Ishikawa (cell line): Measurements from ENCODE around the gene ADD2.

ENCODE experiments used
- CEBPB ChIP-seq: IDR thresholded peaks from 2 replicates; pipeline ENCODE4 v1.6.1; 2012
- CREB1 ChIP-seq: IDR thresholded peaks from 2 replicates; pipeline ENCODE4 v1.6.1; 2012; ENCODE audit warnings: low read depth
- EGR1 ChIP-seq: IDR thresholded peaks from 2 replicates; pipeline ENCODE4 v1.6.1; 2012
- EP300 ChIP-seq: IDR thresholded peaks from 2 replicates; pipeline ENCODE4 v1.6.1; 2012; ENCODE audit warnings: borderline replicate concordance
- FOXM1 ChIP-seq: IDR thresholded peaks from 2 replicates; pipeline ENCODE4 v1.6.1; 2012; ENCODE audit warnings: low read depth, borderline replicate concordance
- NFIC ChIP-seq: IDR thresholded peaks from 2 replicates; pipeline ENCODE4 v1.6.1; 2012
- RAD21 ChIP-seq: IDR thresholded peaks from 2 replicates; pipeline ENCODE4 v1.6.1; 2012; ENCODE audit warnings: low read depth
- TAF1 ChIP-seq: IDR thresholded peaks from 2 replicates; pipeline ENCODE4 v1.6.1; 2012; ENCODE audit warnings: low read depth, mild to moderate bottlenecking
- TCF12 ChIP-seq: IDR thresholded peaks from 2 replicates; pipeline ENCODE4 v1.6.1; 2012; ENCODE audit warnings: low read depth
- TEAD4 ChIP-seq: IDR thresholded peaks from 2 replicates; pipeline ENCODE4 v1.6.1; 2012
- YY1 ChIP-seq: IDR thresholded peaks from 2 replicates; pipeline ENCODE4 v1.6.1; 2012; ENCODE audit warnings: low read depth
- ZBTB7A ChIP-seq: IDR thresholded peaks from 2 replicates; pipeline ENCODE4 v1.6.1; 2012; ENCODE audit warnings: low read depth
- TF ChIP-seq, protein P1 (sequence below): IDR thresholded peaks from 2 replicates; pipeline ENCODE4 v1.6.1; 2012; ENCODE audit warnings: low read depth, mild to moderate bottlenecking
- TF ChIP-seq, protein P2 (sequence below): IDR thresholded peaks from 2 replicates; pipeline ENCODE4 v1.6.1; 2012
- TF ChIP-seq, protein P3 (sequence below): IDR thresholded peaks from 2 replicates; pipeline ENCODE4 v1.6.1; 2012

ADD2 gene

DNA sequence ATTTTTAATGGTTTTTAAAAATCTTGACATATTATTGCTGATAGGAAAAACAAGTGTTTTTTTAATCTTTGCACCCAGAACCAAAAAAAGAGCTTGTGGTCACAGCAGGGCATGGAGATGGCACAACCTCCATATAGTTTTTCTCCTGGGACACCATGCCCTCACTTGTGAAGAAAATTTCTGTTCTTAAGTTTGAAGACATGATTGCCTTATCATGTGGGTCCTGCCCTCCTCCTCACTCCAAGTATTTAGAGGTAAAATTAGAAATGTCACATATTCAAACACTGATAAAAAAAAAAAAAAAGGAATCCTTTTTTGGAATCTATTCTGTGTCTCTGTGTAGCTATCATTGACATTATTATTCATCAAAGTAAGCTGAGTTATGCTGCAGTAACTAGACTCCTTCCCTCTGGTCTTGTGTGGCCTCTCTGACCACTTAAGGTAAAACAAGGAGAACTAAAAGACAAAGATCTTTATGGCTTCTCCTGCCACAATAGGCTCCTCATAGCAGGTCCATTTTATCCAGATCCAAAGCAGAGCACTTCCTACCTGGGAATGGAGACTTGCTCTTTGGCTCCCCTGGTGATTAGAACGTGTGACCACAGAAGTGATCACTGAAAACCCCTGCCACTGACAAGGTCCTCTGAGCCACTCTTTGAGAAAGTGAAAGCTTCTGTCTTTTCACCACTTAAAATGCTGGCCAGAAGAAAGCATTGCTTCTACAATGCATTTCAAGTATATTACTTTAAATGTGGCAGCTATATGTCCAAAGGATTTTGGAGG lies 19.8 kb downstream of the ADD2 start:
- TF ChIP-seq, protein P1, sequence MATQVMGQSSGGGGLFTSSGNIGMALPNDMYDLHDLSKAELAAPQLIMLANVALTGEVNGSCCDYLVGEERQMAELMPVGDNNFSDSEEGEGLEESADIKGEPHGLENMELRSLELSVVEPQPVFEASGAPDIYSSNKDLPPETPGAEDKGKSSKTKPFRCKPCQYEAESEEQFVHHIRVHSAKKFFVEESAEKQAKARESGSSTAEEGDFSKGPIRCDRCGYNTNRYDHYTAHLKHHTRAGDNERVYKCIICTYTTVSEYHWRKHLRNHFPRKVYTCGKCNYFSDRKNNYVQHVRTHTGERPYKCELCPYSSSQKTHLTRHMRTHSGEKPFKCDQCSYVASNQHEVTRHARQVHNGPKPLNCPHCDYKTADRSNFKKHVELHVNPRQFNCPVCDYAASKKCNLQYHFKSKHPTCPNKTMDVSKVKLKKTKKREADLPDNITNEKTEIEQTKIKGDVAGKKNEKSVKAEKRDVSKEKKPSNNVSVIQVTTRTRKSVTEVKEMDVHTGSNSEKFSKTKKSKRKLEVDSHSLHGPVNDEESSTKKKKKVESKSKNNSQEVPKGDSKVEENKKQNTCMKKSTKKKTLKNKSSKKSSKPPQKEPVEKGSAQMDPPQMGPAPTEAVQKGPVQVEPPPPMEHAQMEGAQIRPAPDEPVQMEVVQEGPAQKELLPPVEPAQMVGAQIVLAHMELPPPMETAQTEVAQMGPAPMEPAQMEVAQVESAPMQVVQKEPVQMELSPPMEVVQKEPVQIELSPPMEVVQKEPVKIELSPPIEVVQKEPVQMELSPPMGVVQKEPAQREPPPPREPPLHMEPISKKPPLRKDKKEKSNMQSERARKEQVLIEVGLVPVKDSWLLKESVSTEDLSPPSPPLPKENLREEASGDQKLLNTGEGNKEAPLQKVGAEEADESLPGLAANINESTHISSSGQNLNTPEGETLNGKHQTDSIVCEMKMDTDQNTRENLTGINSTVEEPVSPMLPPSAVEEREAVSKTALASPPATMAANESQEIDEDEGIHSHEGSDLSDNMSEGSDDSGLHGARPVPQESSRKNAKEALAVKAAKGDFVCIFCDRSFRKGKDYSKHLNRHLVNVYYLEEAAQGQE: no peak
- no peak for TF ChIP-seq CREB1
- TF ChIP-seq TAF1: no peak
- no peak for TF ChIP-seq YY1
- no peak for TF ChIP-seq EGR1
- TF ChIP-seq NFIC: no peak
- no peak for TF ChIP-seq CEBPB
- TF ChIP-seq TEAD4: no peak
- no peak for TF ChIP-seq EP300
- TF ChIP-seq FOXM1: no peak
- no peak for TF ChIP-seq TCF12
- TF ChIP-seq, protein P2, sequence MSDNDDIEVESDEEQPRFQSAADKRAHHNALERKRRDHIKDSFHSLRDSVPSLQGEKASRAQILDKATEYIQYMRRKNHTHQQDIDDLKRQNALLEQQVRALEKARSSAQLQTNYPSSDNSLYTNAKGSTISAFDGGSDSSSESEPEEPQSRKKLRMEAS: no peak
- TF ChIP-seq, protein P3, sequence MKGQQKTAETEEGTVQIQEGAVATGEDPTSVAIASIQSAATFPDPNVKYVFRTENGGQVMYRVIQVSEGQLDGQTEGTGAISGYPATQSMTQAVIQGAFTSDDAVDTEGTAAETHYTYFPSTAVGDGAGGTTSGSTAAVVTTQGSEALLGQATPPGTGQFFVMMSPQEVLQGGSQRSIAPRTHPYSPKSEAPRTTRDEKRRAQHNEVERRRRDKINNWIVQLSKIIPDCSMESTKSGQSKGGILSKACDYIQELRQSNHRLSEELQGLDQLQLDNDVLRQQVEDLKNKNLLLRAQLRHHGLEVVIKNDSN: no peak
- TF ChIP-seq RAD21: no peak
- no peak for TF ChIP-seq ZBTB7A

DNA sequence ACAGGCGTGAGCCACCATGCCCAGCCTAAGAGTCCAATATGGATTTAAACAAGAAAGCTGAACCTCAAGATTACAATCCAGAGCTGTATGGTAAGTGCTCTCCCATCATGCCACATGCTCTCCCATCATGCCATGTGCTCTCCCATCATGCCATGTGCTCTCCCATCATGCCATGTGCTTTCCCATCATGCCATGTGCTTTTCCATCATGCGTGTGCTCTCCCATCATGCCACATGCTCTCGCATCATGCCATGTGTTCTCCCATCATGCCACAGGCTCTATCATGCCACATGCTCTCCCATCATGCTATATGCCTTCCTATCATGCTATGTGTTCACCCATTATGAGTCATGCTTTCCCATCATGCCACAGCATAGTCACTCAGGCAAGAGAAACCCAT lies 20.7 kb downstream of the ADD2 start:
- TF ChIP-seq FOXM1 (no peak), NFIC (no peak), RAD21 (no peak), TAF1 (no peak), ZBTB7A (no peak), YY1 (no peak)
- TF ChIP-seq, protein P2: no peak

DNA sequence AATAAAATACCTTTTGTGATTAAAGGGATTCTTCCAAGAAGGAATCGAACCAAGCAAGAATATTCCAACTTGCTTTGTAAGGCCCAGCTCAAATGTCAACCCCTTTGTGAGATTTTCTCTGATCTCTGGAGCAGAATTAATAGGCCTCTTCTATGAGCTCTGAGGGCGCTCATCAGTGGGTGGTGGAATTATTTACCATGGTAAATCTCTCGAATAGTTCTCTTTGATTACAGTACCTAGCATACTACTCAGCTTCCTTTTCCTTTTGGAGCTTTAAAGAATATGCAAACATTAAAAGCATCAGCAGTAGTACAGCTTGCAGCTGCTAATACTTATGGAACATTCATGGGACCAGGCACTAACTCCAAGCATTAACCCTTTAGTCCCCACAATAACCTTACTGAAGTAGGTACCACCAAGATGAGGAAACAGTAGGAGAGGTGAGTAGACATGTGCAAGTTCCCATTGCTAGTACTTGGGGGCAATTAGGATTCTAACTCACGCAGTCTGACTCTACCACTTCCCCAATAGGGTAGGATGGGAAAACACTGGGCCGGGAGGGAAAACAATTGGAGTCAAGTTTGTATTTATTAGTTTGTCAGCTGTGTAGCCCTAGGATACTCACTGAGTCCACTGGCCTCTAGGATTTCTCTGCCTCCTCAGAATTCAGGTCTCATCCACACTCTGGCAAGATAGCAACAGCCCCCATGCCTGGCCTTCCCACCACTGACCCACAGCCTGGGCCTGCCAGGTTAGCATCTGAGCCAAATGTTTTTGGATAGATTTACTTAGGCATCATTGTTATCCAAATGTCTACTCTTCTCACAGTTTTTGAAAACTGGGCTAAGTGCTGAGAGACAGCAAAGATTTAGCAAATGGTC lies 21.7 kb downstream of the ADD2 start:
- TF ChIP-seq TCF12: no peak
- no peak for TF ChIP-seq EP300
- no peak for TF ChIP-seq CEBPB
- TF ChIP-seq NFIC: no peak
- TF ChIP-seq CREB1: no peak
- no peak for TF ChIP-seq TEAD4
- TF ChIP-seq, protein P2: no peak
- no peak for TF ChIP-seq EGR1
- no peak for TF ChIP-seq FOXM1
- TF ChIP-seq, protein P3: no peak
- TF ChIP-seq, protein P1: no peak
- TF ChIP-seq YY1: no peak

DNA sequence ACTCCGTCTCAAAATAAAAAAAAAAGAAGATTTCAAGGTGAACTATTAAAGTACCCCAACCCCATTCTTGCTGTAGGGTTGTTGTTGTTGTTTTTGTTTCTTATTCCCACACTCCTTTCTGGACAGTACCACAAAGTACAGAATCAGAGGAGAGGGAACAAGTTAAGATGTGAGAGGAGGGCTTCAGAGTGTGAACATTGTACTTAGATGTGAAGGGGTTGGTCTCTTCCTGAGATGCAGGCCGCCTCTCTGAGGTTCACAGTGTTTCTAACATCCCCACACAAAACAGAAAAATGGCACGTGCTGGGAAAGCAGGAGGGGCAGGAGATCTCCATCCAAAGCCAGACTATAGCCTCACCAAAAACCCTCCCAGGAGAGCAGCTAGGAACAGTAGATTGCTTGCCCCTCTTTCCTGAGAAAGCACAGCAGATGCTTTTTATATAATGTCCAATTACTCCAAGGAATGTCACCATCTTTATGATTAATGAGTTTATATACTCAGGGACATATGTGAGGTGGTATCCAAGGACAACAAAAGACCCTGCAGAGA lies 22.6 kb downstream of the ADD2 start:
- TF ChIP-seq, protein P1: no peak
- TF ChIP-seq, protein P2: no peak
- TF ChIP-seq EGR1: no peak
- no peak for TF ChIP-seq RAD21
- TF ChIP-seq FOXM1: no peak
- TF ChIP-seq NFIC: no peak
- TF ChIP-seq TAF1: no peak
- TF ChIP-seq YY1: no peak
- TF ChIP-seq TCF12: no peak
- TF ChIP-seq CREB1: no peak
- no peak for TF ChIP-seq TEAD4
- TF ChIP-seq CEBPB: no peak
- TF ChIP-seq, protein P3: no peak
- no peak for TF ChIP-seq EP300
